ENCODE results near the gene ATP1B1.
"Not testable (repeated sequence)": the region's sequence is repeated elsewhere in the genome, so short reads cannot be mapped to it uniquely, and the experiment has no call there.

ATP1B1 gene

GRCh38 chr1:169117014-169117413 is 10.5 kb downstream of the ATP1B1 start:
- no peak for DNase-seq

GRCh38 chr1:169117599-169117998 is 11.1 kb downstream of the ATP1B1 start:
- no peak for DNase-seq

- DNase-seq: no peak
These were observed 11.7 kb downstream of the ATP1B1 start for GRCh38 chr1:169118227-169118626.

- no peak for DNase-seq
These were observed 12.9 kb downstream of the ATP1B1 start for GRCh38 chr1:169119405-169119804.

- DNase-seq: no peak
These were observed 13.6 kb downstream of the ATP1B1 start for GRCh38 chr1:169120066-169120465.

GRCh38 chr1:169121146-169121923 is 14.8 kb downstream of the ATP1B1 start:
- DNase-seq: no peak

GRCh38 chr1:169122976-169123375 is 16.5 kb downstream of the ATP1B1 start:
- no peak for DNase-seq

- DNase-seq: no peak
These were observed 18.0 kb downstream of the ATP1B1 start for GRCh38 chr1:169124459-169124858.

GRCh38 chr1:169125597-169125996 is 19.1 kb downstream of the ATP1B1 start:
- not testable (repeated sequence) for DNase-seq

- no peak for DNase-seq
These were observed 19.8 kb downstream of the ATP1B1 start for GRCh38 chr1:169126335-169126734.

GRCh38 chr1:169127305-169127704 is 20.8 kb downstream of the ATP1B1 start:
- no peak for DNase-seq

GRCh38 chr1:169128562-169128961 is 22.1 kb downstream of the ATP1B1 start:
- no peak for DNase-seq

GRCh38 chr1:169129109-169129784 is 22.8 kb downstream of the ATP1B1 start:
- DNase-seq: no peak

- DNase-seq: no peak
These were observed 24.2 kb downstream of the ATP1B1 start for GRCh38 chr1:169130683-169131082.

GRCh38 chr1:169132512-169133227 is 26.2 kb downstream of the ATP1B1 start:
- DNase-seq: no peak

GRCh38 chr1:169133228-169133576 is 26.7 kb downstream of the ATP1B1 start:
- no peak for DNase-seq

GRCh38 chr1:169133801-169134502 is 27.5 kb downstream of the ATP1B1 start:
- DNase-seq: no peak

GRCh38 chr1:169137357-169137756 is 30.9 kb downstream of the ATP1B1 start:
- no peak for DNase-seq

- no peak for DNase-seq
These were observed 32.6 kb downstream of the ATP1B1 start for GRCh38 chr1:169138866-169139670.

- DNase-seq: no peak
These were observed 34.9 kb downstream of the ATP1B1 start for GRCh38 chr1:169141356-169141755.

GRCh38 chr1:169142129-169142528 is 35.6 kb downstream of the ATP1B1 start:
- no peak for DNase-seq

- DNase-seq: no peak
These were observed 36.9 kb downstream of the ATP1B1 start for GRCh38 chr1:169143346-169143745.
